ENCODE results near the gene SH2D3C.

Gene SH2D3C

GRCh38 chr9:127715470-127716337, 62.8 kb downstream of the SH2D3C start, which contains the start of the genes PTRH1 and TTC16:
Gene PTRH1, minus strand, starts transcription at chr9:127715663. Its CDS starts 24 bp downstream, at chr9:127715639.
Gene TTC16, plus strand, starts transcription at chr9:127716079. Its CDS starts 67 bp downstream, at chr9:127716146.
- DNase-seq, result peak; percentile 96

- DNase-seq, result no peak
These were observed 63.5 kb downstream of the SH2D3C start for GRCh38 chr9:127714951-127715469.

GRCh38 chr9:127714020-127714750, 64.3 kb downstream of the SH2D3C start:
- no peak for DNase-seq

- no peak for DNase-seq
These were observed 65.6 kb downstream of the SH2D3C start for GRCh38 chr9:127712867-127713266.

GRCh38 chr9:127712371-127712770, 66.1 kb downstream of the SH2D3C start:
- DNase-seq, result no peak

GRCh38 chr9:127711831-127712274, 66.6 kb downstream of the SH2D3C start:
- no peak for DNase-seq

GRCh38 chr9:127711226-127711701, 67.2 kb downstream of the SH2D3C start:
- DNase-seq, result no peak

GRCh38 chr9:127710204-127710783, 68.2 kb downstream of the SH2D3C start:
- DNase-seq, result no peak

GRCh38 chr9:127708952-127709587, 69.4 kb downstream of the SH2D3C start:
- no peak for DNase-seq

- DNase-seq, result no peak
These were observed 70.7 kb downstream of the SH2D3C start for GRCh38 chr9:127707766-127708165.

- no peak for DNase-seq
These were observed 71.6 kb downstream of the SH2D3C start, which contains the start of gene CFAP157 for GRCh38 chr9:127706836-127707241. Gene CFAP157, plus strand, starts transcription at chr9:127706988. Its CDS starts 44 bp downstream, at chr9:127707032.

GRCh38 chr9:127705577-127706379, 72.7 kb downstream of the SH2D3C start:
- DNase-seq, result no peak

GRCh38 chr9:127703289-127703946, 75.0 kb downstream of the SH2D3C start:
- no peak for DNase-seq

- no peak for DNase-seq
These were observed 77.7 kb downstream of the SH2D3C start for GRCh38 chr9:127700594-127701255.

- no peak for DNase-seq
These were observed 78.3 kb downstream of the SH2D3C start for GRCh38 chr9:127700140-127700539.

GRCh38 chr9:127698985-127699670, 79.3 kb downstream of the SH2D3C start:
- DNase-seq, result peak; percentile 91

- no peak for DNase-seq
These were observed 80.1 kb downstream of the SH2D3C start for GRCh38 chr9:127698386-127698785.

GRCh38 chr9:127697575-127697974, 80.9 kb downstream of the SH2D3C start:
- no peak for DNase-seq

- no peak for DNase-seq
These were observed 83.4 kb downstream of the SH2D3C start for GRCh38 chr9:127694890-127695720.
